ENCODE results near the gene IL1RL2.

The IL1RL2 gene

GRCh38 chr2:102240640-102241370, 54.0 kb downstream of the IL1RL2 start:
- peak; percentile 95 for DNase-seq

GRCh38 chr2:102241616-102242305, 54.9 kb downstream of the IL1RL2 start:
- DNase-seq, result no peak

- DNase-seq, result no peak
Measured at GRCh38 chr2:102245266-102246151, 58.7 kb downstream of the IL1RL2 start.

GRCh38 chr2:102250278-102250821, 63.5 kb downstream of the IL1RL2 start:
- DNase-seq, result no peak

GRCh38 chr2:102251042-102251848, 64.4 kb downstream of the IL1RL2 start:
- DNase-seq, result peak; percentile 68

- no peak for DNase-seq
Measured at GRCh38 chr2:102251849-102252203, 65.0 kb downstream of the IL1RL2 start.

- no peak for DNase-seq
Measured at GRCh38 chr2:102252236-102252635, 65.4 kb downstream of the IL1RL2 start.

- peak; percentile 84 for DNase-seq
Measured at GRCh38 chr2:102253140-102253752, 66.4 kb downstream of the IL1RL2 start.

- no peak for DNase-seq
Measured at GRCh38 chr2:102253753-102254150, 66.9 kb downstream of the IL1RL2 start.

- peak; percentile 26 for DNase-seq
Measured at GRCh38 chr2:102256276-102256675, 69.5 kb downstream of the IL1RL2 start.

- no peak for DNase-seq
Measured at GRCh38 chr2:102256874-102257462, 70.1 kb downstream of the IL1RL2 start.

GRCh38 chr2:102258025-102258385, 71.2 kb downstream of the IL1RL2 start:
- DNase-seq, result peak; percentile 32

GRCh38 chr2:102258386-102259074, 71.7 kb downstream of the IL1RL2 start:
- peak; percentile 87 for DNase-seq

GRCh38 chr2:102261467-102262135, 74.8 kb downstream of the IL1RL2 start:
- peak; percentile 18 for DNase-seq

- DNase-seq, result peak; percentile 34
Measured at GRCh38 chr2:102262216-102263129, 75.7 kb downstream of the IL1RL2 start.

- DNase-seq, result no peak
Measured at GRCh38 chr2:102264952-102265351, 78.1 kb downstream of the IL1RL2 start.

GRCh38 chr2:102266204-102266603, 79.4 kb downstream of the IL1RL2 start:
- DNase-seq, result no peak

- DNase-seq, result no peak
Measured at GRCh38 chr2:102267774-102268173, 81.0 kb downstream of the IL1RL2 start.
